HFFc6 (cell line): ENCODE results near the gene SLMAP. TPM values are rescaled to one million over a fixed set of nuclear protein-coding genes. Genes with fewer than 3 reads are reported as not detected.

Source experiments
- DNase-seq: peaks from one replicate; pipeline ENCODE4 v3.0.0-alpha.2; 2018
- H3K27ac Mint-ChIP-seq: 2 replicates; pipeline ENCODE4 v1.8.0; 2020; ENCODE audit warnings: mild to moderate bottlenecking, mixed read lengths
- H3K27me3 Mint-ChIP-seq: 2 replicates; pipeline ENCODE4 v1.8.0; 2021; ENCODE audit warnings: mild to moderate bottlenecking, moderate library complexity, mixed read lengths; ENCODE audit not compliant: insufficient read depth
- H3K36me3 Mint-ChIP-seq: 2 replicates; pipeline ENCODE4 v1.8.0; 2021; ENCODE audit warnings: low read depth, mixed read lengths
- H3K4me1 Mint-ChIP-seq: 2 replicates; pipeline ENCODE4 v1.8.0; 2020; ENCODE audit warnings: low read depth, mixed read lengths
- H3K4me3 Mint-ChIP-seq: 2 replicates; pipeline ENCODE4 v1.8.0; 2020; ENCODE audit warnings: mild to moderate bottlenecking, moderate library complexity, mixed read lengths
- H3K9me3 Mint-ChIP-seq: 2 replicates; pipeline ENCODE4 v1.8.0; 2020; ENCODE audit warnings: mild to moderate bottlenecking, mixed read lengths
- total RNA-seq, 6 experiments: library from RNA; stranded (reverse); fragmentation: NEBNext Ultra II Directional; extraction: Animal tissue kit (Norgen Biotek cat#: 25700); gene quantifications; 2 replicates in 1 of 6; 3 replicates in 5 of 6; pipeline ENCODE4 v1.2.3, GENCODE V29; 2021
- TF ChIP-seq, protein P1 (sequence below): fragments of 200-600 bp; sonication (generic); IDR thresholded peaks from 2 replicates; pipeline ENCODE4 v1.5.0; 2021; ENCODE audit warnings: antibody characterized with exemption, mild to moderate bottlenecking

The SLMAP gene
- total RNA-seq, 6 experiments from 2014 or later, result 51.1 to 54.8 (median 52.3) TPM

DNA sequence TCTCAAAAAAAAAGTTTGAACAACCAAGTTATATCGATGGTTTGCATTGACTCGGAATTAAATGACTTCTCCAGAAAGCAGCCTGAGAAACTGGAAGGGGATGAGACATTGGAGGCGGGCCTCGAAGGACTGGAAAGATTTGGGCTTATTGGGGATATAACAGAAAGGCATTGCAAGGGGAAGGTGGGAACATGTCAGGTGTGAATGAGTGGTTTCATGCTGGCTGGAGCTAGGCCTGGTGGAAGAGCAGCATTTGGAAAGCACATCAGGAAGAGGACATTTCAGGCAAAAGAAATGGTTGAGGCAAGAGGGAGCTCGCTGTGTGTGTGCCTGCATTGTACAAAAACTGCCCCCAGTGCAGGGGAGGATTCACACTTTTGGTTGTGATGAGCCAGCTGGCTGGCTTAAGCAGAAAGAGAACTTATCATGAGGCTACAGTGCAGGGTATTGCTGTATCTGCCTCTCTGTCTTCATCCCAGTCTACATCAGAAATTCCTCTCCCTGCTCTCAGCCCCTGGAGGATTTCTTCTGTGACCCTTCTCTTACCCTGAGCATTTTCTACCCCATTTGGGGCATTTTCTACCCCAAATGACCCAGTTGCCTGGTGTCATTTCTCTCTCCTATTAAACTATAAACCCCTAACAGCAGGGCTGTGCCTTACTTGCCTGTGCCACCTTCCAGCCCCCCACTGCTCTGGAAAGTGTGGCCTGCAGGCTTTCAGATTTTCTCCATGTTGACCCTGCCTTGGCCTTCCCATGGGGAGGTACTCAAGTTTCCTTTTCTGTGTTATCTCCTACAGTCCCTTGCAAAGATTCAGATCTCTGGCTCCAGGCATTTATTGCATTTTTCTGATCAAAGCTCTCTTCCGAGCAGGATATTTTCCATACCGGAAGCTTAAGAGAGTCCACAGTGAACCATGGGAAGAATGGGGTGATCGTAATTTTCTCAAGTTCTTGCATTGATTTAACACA lies 187.7 kb downstream of the SLMAP start:
- peaks cover 5% of the 10 kb centered on the region; the same call in 1 of the 2 replicates for H3K27me3 Mint-ChIP-seq
- no peak for DNase-seq
- H3K36me3 Mint-ChIP-seq, result peaks cover 5% of the 10 kb centered on the region
- H3K4me1 Mint-ChIP-seq, result peaks cover 22% of the 10 kb centered on the region
- H3K9me3 Mint-ChIP-seq, result no peaks in the 10 kb centered on the region
- TF ChIP-seq, protein P1, sequence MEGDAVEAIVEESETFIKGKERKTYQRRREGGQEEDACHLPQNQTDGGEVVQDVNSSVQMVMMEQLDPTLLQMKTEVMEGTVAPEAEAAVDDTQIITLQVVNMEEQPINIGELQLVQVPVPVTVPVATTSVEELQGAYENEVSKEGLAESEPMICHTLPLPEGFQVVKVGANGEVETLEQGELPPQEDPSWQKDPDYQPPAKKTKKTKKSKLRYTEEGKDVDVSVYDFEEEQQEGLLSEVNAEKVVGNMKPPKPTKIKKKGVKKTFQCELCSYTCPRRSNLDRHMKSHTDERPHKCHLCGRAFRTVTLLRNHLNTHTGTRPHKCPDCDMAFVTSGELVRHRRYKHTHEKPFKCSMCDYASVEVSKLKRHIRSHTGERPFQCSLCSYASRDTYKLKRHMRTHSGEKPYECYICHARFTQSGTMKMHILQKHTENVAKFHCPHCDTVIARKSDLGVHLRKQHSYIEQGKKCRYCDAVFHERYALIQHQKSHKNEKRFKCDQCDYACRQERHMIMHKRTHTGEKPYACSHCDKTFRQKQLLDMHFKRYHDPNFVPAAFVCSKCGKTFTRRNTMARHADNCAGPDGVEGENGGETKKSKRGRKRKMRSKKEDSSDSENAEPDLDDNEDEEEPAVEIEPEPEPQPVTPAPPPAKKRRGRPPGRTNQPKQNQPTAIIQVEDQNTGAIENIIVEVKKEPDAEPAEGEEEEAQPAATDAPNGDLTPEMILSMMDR, result no peak
- no peak overlapping the region; the same call in 1 of the 2 replicates for H3K27ac Mint-ChIP-seq
- no peak overlapping the region for H3K4me3 Mint-ChIP-seq

DNA sequence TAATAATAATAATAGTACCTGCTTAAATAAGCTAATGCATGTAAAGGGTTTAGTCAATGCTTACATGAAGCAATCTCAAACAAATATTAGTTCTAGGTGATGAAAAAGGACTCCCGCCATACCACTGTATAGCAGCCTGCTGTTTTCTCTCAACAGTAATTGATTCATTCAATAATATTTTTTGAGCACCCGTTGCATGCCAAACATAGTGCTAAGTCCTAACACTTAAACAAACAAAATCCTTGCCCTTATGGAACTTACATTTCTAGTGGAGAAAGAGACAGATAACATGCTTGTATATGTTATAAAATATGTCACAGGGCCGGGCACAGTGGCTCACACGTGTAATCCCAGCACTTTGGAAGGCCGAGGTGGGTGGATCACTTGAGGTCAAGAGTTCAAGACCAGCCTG lies 190.9 kb downstream of the SLMAP start:
- TF ChIP-seq, protein P1, result no peak
- no peak overlapping the region for H3K27ac Mint-ChIP-seq
- H3K4me3 Mint-ChIP-seq, result no peak overlapping the region
- H3K27me3 Mint-ChIP-seq, result peaks cover 4% of the 10 kb centered on the region
- no peaks in the 10 kb centered on the region for H3K9me3 Mint-ChIP-seq
- peaks cover 3% of the 10 kb centered on the region for H3K36me3 Mint-ChIP-seq
- no peak for DNase-seq
- peaks cover 48% of the 10 kb centered on the region for H3K4me1 Mint-ChIP-seq

DNA sequence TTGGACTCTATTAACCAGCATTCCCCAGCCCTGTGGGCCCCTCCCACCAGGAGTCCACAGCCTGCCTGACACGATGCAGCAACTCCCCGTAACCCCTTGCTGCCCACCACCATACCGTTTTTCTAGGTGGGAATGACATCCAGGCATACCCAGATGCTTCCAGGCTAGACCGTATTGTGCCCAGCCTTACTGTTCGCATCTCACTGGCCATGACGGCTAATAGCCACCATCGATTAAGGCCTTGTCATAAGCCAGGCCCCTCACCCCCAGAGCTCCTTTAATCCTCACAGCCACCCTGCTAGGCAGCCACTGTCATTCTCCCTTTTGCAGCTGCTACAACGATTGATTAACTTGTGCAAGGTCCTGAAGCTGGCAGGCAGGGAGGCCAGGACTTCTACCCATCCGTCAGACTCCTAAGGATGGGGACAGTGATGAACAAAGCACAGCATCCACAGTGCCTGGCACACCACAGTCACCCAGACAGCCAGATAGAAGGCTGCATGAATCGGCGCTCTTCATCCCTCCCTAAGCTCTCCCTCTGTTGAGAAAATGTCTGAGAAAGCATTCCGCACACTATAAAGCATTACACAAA lies 192.1 kb downstream of the SLMAP start:
- TF ChIP-seq, protein P1, result no peak
- Mint-ChIP-seq H3K27ac (no peak overlapping the region), H3K27me3 (peaks cover 4% of the 10 kb centered on the region), H3K36me3 (no peaks in the 10 kb centered on the region), H3K4me3 (no peak overlapping the region), H3K9me3 (no peaks in the 10 kb centered on the region), H3K4me1 (peaks cover 50% of the 10 kb centered on the region)
- DNase-seq, result no peak

DNA sequence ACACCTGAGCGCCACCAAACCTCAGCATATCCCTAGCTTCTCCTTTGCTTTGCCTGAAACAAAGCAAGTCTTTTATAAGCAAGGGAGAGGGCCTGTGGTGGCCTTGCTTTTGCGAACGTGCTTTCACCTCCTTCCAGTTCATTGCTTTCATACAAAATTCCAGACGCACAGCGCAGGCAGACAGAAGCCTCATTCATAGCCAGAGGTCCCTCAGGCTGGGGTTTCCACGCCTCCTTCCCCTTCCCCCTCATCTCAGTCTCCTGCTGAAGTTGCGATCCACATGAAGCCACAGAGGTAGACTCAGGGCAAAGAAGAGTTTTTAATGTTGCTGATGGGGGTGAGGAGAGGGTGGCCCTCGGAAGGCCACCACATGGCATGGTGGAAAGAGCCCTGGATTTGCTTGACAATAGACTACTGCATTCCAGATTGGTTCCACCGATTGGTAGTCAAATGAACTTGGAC lies 192.7 kb downstream of the SLMAP start:
- Mint-ChIP-seq H3K9me3 (no peaks in the 10 kb centered on the region), H3K27me3 (peaks cover 4% of the 10 kb centered on the region), H3K36me3 (no peaks in the 10 kb centered on the region), H3K4me3 (no peak overlapping the region), H3K4me1 (peaks cover 45% of the 10 kb centered on the region), H3K27ac (no peak overlapping the region)
- TF ChIP-seq, protein P1, result no peak
- no peak for DNase-seq

DNA sequence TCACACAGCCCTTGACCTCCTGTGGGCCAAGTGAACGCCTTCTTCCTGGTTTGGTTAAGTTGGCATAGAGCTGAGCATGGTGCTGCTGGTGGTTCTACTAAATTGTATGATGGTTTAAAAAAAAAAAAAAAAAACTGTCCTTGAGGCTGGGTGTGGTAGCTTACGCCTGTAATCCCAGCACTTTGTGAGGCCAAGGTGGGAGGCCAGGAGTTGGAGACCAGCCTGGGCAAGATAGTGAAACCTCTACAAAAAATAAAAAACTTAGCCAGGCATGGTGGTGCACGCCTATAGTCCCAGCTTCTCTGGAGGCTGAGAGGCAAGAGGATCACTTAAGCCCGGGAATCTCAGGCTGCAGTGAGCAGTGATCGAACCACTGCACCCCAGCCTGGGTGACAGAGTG lies 193.2 kb downstream of the SLMAP start:
- Mint-ChIP-seq H3K4me3 (no peak overlapping the region), H3K27me3 (peaks cover 4% of the 10 kb centered on the region), H3K4me1 (peaks cover 40% of the 10 kb centered on the region), H3K36me3 (no peaks in the 10 kb centered on the region), H3K27ac (peak overlapping the region; percentile 90), H3K9me3 (no peaks in the 10 kb centered on the region)
- no peak for DNase-seq
- TF ChIP-seq, protein P1, result no peak
